GM11168 (cell line): ENCODE results near the gene MAGEE2.
"Not testable (repeated sequence)": the region's sequence is repeated elsewhere in the genome, so short reads cannot be mapped to it uniquely, and the experiment has no call there.

Source experiments
- in situ Hi-C: fragments of 300-500 bp; cut with MboI; formaldehyde crosslinking; loops from one replicate; pipeline ENCODE4 v1.12.0; 2022; ENCODE audit warnings: low sequenced_read_pairs; ENCODE audit not compliant: unreplicated experiment

MAGEE2 gene

GRCh38 chrX:75784680-75785491, at the start of gene MAGEE2:
TSS of gene MAGEE2 (minus strand) at chrX:75785254. CDS start at chrX:75785051, 203 bp downstream.
- in situ Hi-C loops: loop anchor here (5.0 kb wide), 1 partner anchor 43 kb away; no protein-coding TSS in a partner anchor

GRCh38 chrX:75786290-75786689, 1.2 kb upstream of the MAGEE2 start:
- in situ Hi-C loops: no loop called here

- in situ Hi-C loops: loop anchor here (5.0 kb wide), 1 partner anchor 39 kb away; no protein-coding TSS in a partner anchor
These were observed 3.4 kb downstream of the MAGEE2 start for GRCh38 chrX:75781611-75782010.

- in situ Hi-C loops: not testable (repeated sequence)
These were observed 17.0 kb downstream of the MAGEE2 start for GRCh38 chrX:75768063-75768462.

GRCh38 chrX:75748431-75748830, 36.6 kb downstream of the MAGEE2 start:
- in situ Hi-C loops: no loop called here

GRCh38 chrX:75746891-75747639, 38.0 kb downstream of the MAGEE2 start:
- in situ Hi-C loops: no loop called here
